Progenitor cell of endocrine pancreas (in vitro differentiated cells): ENCODE measurements around the gene STXBP2. TPM values are rescaled to one million over a fixed set of nuclear protein-coding genes. Genes with fewer than 3 reads are reported as not detected.
A peak's percentile ranks its signal among the peaks of the same experiment; 100 is the strongest.

ENCODE experiments used
- DNase-seq: peaks from one replicate; pipeline ENCODE4 v3.0.0; 2021; ENCODE audit warnings: low spot score; ENCODE audit not compliant: unreplicated experiment
- H3K27ac Mint-ChIP-seq: 2 replicates; pipeline ENCODE4 v1.8.0; 2021; ENCODE audit warnings: mild to moderate bottlenecking, moderate library complexity, mixed read lengths
- H3K27me3 Mint-ChIP-seq: 2 replicates; pipeline ENCODE4 v1.8.0; 2021; ENCODE audit warnings: mixed read lengths
- H3K36me3 Mint-ChIP-seq: 2 replicates; pipeline ENCODE4 v1.8.0; 2022; ENCODE audit warnings: mixed read lengths; ENCODE audit not compliant: insufficient read depth
- H3K4me1 Mint-ChIP-seq: 2 replicates; pipeline ENCODE4 v1.8.0; 2021; ENCODE audit warnings: low read depth, mixed read lengths
- H3K4me3 Mint-ChIP-seq: 2 replicates; pipeline ENCODE4 v1.8.0; 2021; ENCODE audit warnings: low read depth, mild to moderate bottlenecking, moderate library complexity, mixed read lengths
- H3K9me3 Mint-ChIP-seq: 2 replicates; pipeline ENCODE4 v1.8.0; 2021; ENCODE audit warnings: low read depth, mixed read lengths
- total RNA-seq: library from RNA; stranded (reverse); gene quantifications from 2 replicates; pipeline ENCODE4 v1.2.1, GENCODE V29; 2021
- TF ChIP-seq, protein P1 (sequence below): fragments of 200-600 bp; sonication (generic); IDR thresholded peaks from one replicate; pipeline ENCODE4 v1.5.0; 2021; ENCODE audit warnings: antibody characterized with exemption, mild to moderate bottlenecking; ENCODE audit not compliant: unreplicated experiment

STXBP2 gene
- total RNA-seq, 1 donor from 2014 or later: 141 TPM

DNA sequence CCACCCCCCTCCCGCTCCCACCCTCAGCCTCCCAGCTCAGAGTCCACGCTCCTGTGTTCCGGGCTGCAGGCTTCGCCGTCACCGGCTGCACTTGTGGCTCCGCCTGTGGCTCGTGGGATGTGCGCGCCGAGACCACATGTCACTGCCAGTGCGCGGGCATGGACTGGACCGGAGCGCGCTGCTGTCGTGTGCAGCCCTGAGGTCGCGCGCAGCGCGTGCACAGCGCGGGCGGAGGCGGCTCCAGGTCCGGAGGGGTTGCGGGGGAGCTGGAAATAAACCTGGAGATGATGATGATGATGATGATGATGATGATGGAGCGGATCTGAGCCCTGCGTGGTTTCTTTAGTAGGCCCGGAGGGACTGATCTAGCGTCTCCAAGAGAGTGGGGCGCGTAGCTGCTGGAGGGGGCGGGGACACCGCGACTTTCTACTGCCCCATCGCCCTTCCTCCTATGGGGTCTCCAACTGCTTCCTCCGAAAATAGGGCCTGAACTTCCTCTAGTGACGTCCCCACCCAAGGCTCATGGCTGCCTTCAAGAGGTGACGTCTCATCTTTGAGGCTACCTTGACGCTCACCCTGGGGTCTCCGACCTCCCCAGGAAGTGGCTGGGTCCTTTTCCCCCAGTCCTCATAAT lies 33.4 kb downstream of the STXBP2 start:
- H3K9me3 Mint-ChIP-seq: no peaks in the 10 kb centered on the region
- peak overlapping the region; percentile 40 for H3K4me3 Mint-ChIP-seq
- peaks cover 74% of the 10 kb centered on the region for H3K27me3 Mint-ChIP-seq
- H3K27ac Mint-ChIP-seq: no peak overlapping the region
- no peaks in the 10 kb centered on the region for H3K36me3 Mint-ChIP-seq
- no peaks in the 10 kb centered on the region for H3K4me1 Mint-ChIP-seq
- TF ChIP-seq, protein P1, sequence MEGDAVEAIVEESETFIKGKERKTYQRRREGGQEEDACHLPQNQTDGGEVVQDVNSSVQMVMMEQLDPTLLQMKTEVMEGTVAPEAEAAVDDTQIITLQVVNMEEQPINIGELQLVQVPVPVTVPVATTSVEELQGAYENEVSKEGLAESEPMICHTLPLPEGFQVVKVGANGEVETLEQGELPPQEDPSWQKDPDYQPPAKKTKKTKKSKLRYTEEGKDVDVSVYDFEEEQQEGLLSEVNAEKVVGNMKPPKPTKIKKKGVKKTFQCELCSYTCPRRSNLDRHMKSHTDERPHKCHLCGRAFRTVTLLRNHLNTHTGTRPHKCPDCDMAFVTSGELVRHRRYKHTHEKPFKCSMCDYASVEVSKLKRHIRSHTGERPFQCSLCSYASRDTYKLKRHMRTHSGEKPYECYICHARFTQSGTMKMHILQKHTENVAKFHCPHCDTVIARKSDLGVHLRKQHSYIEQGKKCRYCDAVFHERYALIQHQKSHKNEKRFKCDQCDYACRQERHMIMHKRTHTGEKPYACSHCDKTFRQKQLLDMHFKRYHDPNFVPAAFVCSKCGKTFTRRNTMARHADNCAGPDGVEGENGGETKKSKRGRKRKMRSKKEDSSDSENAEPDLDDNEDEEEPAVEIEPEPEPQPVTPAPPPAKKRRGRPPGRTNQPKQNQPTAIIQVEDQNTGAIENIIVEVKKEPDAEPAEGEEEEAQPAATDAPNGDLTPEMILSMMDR: no peak
- no peak for DNase-seq

DNA sequence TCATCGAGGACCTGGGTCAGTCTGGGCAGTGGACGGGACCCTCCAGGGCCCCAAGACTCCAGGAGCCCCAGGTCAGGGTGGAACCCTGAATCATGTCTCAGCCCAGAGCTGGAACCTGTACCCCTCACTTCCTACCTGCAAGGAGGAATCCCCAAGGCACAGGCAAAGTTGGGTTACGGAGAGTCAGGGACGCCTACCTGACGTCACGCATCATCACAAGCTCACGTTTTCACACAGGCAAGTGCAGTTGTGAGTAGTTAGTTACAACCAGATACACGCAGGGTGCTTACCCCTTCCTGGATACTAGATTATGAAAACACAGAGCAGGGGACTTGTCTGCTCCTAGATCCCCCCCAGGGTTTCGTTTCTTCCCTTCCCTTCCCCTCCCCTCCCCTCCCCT lies 33.9 kb downstream of the STXBP2 start:
- Mint-ChIP-seq H3K4me3 (no peak overlapping the region), H3K27me3 (peaks cover 72% of the 10 kb centered on the region), H3K27ac (no peak overlapping the region), H3K9me3 (no peaks in the 10 kb centered on the region), H3K4me1 (no peaks in the 10 kb centered on the region), H3K36me3 (no peaks in the 10 kb centered on the region)
- no peak for DNase-seq
- TF ChIP-seq, protein P1: no peak

- Mint-ChIP-seq H3K4me3 (no peak overlapping the region), H3K9me3 (no peaks in the 10 kb centered on the region), H3K36me3 (no peaks in the 10 kb centered on the region), H3K27me3 (peaks cover 75% of the 10 kb centered on the region), H3K27ac (no peak overlapping the region), H3K4me1 (no peaks in the 10 kb centered on the region)
- TF ChIP-seq, protein P1: no peak
- DNase-seq: no peak
These were observed 35.6 kb downstream of the STXBP2 start for GRCh38 chr19:7672522-7672921.

DNA sequence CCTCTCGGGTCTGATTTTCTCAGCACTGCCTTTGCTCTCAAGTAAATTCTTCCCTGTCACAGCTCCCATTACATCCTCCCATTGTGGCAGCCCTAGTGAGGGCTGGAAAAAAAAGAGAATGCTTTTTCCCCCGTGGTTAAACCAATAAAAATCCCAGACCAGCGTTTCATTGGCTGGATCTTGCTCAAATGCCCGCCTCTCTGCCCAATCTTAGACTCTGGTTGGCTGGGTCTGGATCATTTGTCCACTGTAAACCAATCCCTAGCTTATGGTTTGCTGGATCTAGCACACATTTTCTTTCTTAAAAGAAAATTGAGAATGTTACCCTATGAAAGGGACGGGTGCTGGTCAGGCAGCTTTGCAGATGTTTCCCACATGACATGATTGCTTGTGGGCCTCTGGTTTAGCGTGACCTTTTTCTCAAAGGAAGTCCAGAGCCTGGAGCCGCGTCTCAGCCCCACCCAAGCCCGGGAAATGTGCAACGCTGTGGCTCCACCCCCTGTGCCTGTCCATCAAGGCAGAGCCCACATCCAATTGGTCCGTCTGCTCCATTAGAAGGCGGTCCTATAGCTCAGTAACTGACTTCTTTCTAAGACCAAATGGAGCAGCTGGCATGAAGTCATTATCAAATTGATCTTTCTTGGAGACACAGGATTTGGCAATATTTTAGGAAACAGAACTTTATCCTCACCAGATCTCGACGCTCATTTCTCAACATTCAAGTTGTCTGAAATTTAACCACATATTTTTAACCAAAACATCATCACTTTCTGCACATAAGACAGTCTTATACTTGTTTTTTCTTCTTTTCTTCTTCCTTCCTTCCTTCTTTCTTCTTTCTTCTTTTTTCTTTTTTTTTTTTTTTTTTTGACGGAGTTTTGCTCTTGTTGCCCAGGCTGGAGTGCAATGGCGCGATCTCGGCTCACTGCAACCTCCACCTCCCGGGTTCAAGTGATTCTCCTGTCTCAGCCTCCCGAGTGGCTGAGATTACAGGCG lies 37.4 kb downstream of the STXBP2 start:
- no peak for DNase-seq
- TF ChIP-seq, protein P1: no peak
- H3K27ac Mint-ChIP-seq: no peak overlapping the region
- H3K9me3 Mint-ChIP-seq: no peaks in the 10 kb centered on the region
- H3K36me3 Mint-ChIP-seq: no peaks in the 10 kb centered on the region
- no peaks in the 10 kb centered on the region for H3K4me1 Mint-ChIP-seq
- peaks cover 74% of the 10 kb centered on the region for H3K27me3 Mint-ChIP-seq
- H3K4me3 Mint-ChIP-seq: no peak overlapping the region

DNA sequence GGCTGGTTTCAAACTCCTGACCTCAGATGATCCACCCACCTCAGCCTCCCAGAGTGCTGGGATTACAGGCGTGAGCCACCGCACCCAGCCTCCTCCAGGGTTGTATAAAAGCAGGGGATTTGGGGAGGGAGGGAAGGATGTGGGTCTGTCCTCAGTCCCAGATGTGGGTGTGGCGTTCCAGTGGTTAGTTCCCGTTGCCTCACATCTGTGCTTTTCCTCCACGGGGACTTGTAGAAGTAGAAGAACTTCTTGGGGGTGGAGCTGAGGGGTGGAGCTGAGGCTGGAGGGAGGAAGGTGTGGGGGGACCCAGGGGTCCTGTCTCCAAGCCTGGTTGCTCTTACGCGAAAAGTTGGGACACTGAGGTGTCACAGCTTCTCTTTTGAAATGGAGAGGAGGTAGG lies 39.5 kb downstream of the STXBP2 start:
- H3K27ac Mint-ChIP-seq: no peak overlapping the region
- H3K4me1 Mint-ChIP-seq: no peaks in the 10 kb centered on the region
- TF ChIP-seq, protein P1: no peak
- DNase-seq: no peak
- no peak overlapping the region for H3K4me3 Mint-ChIP-seq
- H3K9me3 Mint-ChIP-seq: no peaks in the 10 kb centered on the region
- H3K27me3 Mint-ChIP-seq: peaks cover 62% of the 10 kb centered on the region
- no peaks in the 10 kb centered on the region for H3K36me3 Mint-ChIP-seq
